ENCODE data around the gene BCL11A.

The BCL11A gene

DNA sequence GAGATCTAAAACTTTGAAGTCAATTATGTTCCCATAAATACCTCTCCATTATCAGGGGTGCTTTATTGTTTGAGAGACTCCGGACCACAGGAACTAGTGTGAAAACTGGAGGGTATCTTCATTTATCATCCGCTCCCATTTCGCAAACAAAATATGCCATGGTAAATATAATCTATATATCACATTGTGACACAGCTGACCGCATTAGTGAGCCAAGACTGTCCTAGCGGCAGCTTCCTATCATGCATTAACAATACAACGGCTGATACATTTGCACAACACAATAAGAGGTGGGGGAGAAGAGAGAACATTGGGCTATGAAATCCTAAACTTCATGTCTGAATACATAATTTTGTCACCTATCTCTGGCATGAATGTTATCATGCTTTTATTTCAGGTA, 29.5 kb downstream of the BCL11A start:
- no peak for DNase-seq

DNA sequence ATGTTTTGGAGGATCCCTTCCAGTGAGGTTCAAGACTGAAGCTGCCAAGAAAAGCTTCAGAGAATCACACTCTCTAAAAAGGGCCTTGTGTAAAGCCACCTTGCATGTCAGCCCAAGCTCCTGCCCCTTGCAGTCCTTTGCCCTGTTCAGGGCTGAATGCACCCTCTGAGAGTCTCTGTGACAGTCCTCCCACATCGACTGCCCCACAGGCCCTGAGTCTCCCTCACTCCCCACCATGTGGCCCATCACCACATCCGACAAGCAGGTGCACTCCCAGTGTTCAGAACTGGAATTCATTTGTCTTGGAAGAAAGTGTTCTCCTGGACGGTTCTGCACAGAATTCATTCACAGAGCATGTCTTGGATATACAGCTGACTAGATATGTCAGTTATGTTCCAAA, 31.0 kb downstream of the BCL11A start:
- no peak for DNase-seq

DNA sequence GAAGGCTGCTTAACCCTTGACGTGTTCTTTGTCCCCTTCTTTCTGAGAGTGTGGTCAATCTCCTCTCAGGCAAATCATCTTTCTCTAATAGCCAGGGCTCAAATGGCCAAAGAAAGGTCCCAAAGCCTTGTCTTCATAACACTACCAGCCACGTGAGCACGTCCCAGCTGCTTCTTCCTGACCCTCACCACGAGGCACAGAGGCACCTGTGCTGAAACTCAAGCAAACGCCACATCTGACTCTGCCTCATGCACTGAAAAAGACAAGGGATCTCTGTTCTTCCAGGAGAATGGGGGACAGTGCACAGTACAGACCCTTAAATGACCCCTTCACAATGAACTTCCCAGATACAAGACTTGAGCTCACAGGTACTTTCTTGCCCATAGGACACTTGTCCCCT, 31.8 kb downstream of the BCL11A start:
- DNase-seq: no peak

DNA sequence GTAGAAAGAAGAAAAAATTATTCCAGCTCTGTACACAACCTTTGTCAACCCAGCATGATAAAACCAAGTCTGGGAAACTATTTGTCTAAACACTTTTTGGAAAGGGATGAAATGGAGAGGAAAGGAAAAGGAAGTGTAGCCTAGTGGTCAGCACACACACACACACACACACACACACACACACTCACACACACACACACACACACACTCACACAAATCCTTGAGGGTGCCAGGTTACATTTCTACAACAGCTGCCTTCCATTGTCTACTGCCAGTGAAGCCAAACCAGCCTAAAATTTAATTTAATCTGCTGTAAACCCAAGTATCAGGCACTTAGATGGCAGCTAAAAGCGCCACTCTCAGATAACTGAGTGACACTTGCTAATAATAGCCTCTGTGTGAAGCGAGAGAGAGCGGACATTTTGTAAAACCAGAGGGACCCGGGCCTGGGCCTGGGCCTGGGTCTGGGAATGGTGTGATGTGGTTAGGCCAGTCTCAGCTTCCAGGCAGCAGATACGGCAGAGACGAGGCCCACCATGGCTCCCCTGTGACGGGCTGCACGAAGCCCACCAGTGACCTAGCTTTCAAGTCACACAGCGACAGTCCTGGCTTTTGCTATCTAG, 32.4 kb downstream of the BCL11A start:
- peak in 1 of 2 experiments; percentile 25 for DNase-seq

DNA sequence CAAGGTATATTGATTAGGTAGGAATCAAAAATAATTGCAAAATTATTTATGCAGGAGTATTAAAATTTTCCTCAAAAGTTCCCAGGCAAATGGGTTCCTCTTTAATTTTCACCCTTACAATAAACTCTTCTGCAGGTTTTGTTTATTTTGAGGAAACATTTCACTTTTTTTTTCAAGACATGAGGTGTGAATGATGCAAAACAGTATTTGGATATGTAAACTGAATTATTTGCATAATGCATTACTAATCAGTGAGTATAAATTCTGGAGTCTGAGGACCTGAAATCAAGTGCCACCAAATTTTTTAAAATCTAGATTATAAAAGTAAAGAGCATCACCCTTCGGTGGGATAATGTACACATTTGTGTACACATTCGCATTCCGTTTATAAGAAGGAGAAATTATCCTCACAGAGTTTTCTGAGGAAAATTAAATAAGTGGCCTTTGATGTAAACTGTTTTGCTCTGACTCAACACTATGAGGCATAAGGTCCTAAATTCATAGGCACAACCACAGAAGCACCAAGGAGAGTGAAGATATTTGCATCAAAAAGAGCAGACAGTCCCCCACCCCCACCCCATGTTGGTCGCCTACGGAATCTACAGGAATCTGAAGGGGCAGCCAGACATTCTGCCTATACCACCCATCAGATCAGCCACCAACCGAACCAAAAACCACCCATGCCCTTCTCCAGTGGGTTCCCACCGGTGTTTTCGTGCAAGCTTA, 33.1 kb downstream of the BCL11A start:
- DNase-seq: no peak

DNA sequence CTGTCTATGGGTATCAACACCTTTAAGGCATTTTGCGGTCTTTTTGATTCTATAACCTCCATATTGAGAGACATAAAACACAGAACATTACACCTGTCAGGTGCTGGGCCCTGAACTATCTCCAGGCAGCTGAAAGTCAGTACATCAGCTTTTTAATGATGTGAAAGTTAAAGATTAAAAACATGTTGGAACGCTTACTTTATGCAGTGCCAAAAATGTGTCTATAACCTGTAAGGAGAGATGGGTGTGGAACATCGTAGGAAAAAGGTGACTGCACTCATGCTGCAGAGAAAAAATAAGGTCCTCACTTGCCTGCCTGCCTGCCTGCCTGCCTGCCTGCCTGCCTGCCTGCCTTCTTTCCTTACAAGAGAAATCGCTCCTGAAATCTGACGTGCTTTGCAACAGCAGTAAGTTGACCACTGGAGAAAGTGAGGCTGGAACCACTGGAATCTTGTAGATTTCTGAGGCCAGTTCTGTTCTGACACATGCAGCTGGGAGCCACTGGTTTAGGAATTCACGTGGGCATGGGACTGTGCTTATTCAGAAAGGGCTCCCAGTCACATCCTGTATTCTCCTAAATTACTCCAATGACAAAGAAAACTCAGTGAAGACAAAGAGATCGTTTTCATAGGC, 34.1 kb downstream of the BCL11A start:
- no peak for DNase-seq

- no peak for DNase-seq
Measured at GRCh38 chr2:60518567-60518966, 34.9 kb downstream of the BCL11A start.

GRCh38 chr2:60517446-60517845, 36.0 kb downstream of the BCL11A start:
- DNase-seq: no peak

DNA sequence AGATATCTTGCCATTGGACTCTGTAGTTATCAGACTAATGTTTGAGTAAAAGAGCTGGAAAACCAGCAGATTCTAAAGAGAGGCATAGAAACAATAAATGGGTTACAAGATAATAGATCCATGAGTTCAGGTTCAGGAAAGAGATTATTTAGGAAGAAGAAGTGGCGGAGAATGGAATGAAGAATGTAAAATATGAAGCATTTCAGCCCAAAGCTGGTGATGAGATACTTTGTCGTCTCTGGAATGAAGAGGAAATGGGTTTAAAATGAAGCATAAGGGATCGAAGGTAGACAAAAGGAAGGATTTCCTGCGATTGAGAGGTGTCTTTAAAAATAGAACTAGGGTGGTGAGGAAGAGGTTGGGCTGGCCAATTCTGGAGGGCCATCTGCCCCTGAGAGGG, 36.6 kb downstream of the BCL11A start:
- DNase-seq: no peak

DNA sequence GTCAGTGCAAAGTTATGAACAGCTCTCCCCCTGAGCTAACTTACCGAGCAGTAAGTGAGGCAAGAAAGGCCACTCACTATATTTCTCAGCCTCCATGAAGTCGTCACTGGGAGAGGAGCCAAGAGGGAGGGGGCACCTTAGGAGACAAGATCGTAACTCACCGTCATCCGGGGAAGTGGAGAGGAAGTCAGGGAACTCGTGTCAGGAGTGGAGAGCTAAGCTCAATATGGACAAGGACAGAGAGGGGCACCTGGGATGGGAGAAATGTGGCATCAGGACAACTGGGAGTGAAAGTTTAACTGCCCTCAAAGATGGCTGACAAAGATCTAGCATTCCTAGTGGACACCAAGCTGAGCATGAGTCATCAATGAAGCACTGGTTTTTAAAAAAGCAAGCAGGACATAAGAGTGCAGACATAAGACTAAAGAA, 37.1 kb downstream of the BCL11A start:
- DNase-seq: no peak

GRCh38 chr2:60515721-60516226, 37.7 kb downstream of the BCL11A start:
- no peak for DNase-seq

GRCh38 chr2:60513996-60514395, 39.5 kb downstream of the BCL11A start:
- no peak for DNase-seq

GRCh38 chr2:60513191-60513590, 40.3 kb downstream of the BCL11A start:
- DNase-seq: no peak

DNA sequence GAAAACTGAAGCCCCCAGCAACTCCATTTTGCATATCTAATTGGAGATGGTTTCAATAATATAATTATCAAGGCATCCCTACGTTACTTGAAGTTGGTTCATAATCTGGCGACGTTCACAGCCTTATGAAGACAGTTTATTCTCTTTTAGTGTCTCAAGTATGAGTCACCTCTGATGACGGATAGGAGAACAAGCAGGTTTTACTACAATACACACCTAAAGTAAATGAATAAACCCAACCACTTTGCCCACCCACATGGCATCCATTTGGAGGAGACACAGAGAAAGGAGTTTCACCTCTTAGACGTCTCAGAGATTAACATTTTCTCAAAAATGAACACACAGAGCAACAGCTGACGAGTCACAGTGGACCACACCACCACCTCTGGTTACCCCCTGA, 40.8 kb downstream of the BCL11A start:
- no peak for DNase-seq

DNA sequence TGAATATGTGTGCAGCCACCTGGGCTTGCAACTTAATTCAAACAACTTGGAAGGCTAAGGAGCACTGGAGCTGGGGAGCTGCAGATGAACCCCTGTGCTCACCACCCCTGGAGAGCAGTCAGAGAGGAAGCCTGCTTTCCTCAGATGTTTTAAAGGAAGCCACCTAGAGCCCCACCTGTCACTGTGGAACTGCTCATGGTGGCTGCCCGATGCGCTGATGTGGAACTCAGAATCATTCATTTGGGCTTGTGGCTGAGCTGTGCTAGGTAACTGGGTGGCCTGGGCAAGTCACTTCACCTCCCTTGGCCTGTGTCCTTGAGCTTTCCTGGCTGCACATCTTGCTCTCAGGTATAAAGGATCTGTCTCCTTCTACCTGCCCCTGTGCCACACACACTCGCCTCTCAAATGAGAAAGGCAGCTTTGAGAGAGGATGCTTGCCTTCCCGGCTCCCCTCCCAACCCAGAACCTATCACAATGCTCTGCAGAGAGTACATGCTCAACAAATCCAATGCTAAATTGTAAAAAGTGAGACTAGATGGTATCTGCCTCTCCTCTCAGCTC, 41.3 kb downstream of the BCL11A start:
- DNase-seq: no peak

DNA sequence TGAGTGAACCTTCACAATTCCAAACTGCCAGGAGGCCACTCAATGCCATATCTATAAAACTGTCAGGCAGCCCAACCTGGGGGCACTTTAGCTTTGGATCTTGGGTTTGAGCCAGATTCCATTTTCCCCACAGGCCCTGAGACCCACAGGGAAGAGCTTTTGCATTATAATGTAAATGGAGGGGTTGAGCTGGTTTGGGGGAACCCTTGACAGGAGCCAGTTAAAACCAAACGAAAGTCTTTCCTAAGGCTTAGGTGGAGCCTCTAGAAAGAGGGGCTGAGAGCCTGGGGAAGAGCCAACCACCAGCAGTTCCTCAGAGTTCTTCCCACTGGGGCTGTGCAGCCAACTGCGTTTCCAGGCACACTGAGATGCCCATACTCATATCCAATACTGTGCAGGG, 42.7 kb downstream of the BCL11A start:
- no peak for DNase-seq

DNA sequence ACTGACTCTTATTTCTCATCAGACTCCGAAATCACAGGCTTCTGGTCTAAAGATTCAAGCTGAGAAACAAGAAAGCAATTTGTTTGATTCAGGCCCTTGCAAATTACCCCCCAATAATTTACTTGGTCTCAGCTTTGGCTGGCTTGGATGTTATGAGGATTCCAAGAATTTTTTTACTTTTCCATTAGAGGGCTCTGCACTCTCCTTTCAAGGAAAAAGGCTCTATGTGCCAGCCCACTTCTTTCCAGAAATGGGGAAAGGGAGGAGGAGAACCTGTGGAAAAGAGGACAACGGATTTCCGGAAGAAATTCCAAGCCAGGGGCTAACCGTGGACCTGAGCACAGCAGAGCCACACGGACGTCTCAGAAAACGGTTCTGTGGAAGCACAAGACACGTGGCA, 44.4 kb downstream of the BCL11A start:
- no peak for DNase-seq

- DNase-seq: no peak
Measured at GRCh38 chr2:60508339-60508917, 45.0 kb downstream of the BCL11A start.

- no peak for DNase-seq
Measured at GRCh38 chr2:60507211-60507965, 46.1 kb downstream of the BCL11A start.

- no peak for DNase-seq
Measured at GRCh38 chr2:60505880-60506260, 47.6 kb downstream of the BCL11A start.

- DNase-seq: no peak
Measured at GRCh38 chr2:60505240-60505879, 48.1 kb downstream of the BCL11A start.

DNA sequence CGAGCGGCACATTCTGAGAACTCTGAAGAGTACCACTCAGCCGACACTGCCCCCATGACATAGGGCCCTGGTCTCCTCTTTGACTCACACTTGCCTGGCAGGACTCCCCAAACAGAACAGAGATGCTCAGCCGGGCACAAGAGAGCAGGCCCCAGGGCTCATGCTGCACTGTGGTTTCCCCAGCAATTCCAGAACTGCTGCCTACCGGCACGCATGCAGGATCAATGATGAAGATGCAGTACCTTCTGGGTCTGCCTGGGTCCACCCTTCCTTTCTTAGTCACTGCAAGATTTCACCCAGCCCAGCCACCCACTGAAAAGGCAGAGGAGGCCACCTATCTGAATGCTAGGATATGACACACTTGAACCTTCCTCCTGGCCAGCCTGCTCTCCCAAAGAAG, 49.4 kb downstream of the BCL11A start:
- DNase-seq: no peak

All from NCI-H187 (cell line).